HepG2 (cell line): ENCODE measurements around the gene SMTNL2. TPM values are rescaled to one million over a fixed set of nuclear protein-coding genes. Genes with fewer than 3 reads are reported as not detected.
A peak's percentile ranks its signal among the peaks of the same experiment; 100 is the strongest.

ENCODE experiments used
- ATAC-seq: fragments of 200-7000 bp; cut with Tn5 transposase; 3 replicates; pipeline ENCODE4 v1.9.1; 2020; ENCODE audit warnings: mild to moderate bottlenecking, moderate library complexity
- BruUV-seq: library from RNA; stranded (reverse); fragments of 400-500 nt; replicated peaks from 2 replicates; lab custom pipeline; 2021; lab: Mats Ljungman, UMichigan
- CTCF ChIA-PET: fragments of 300-600 bp; formaldehyde crosslinking; extraction: SDS; loops from one replicate; lab custom pipeline; 2021; ENCODE audit warnings: low total read pairs, inconsistent platforms, low intra/inter-chr PET ratio; lab: Yijun Ruan, JAX
- POLR2A ChIA-PET: fragments of 350-600 bp; sonication (Branson Sonifier 250); formaldehyde crosslinking; loops from one replicate; lab custom pipeline; 2020; ENCODE audit warnings: antibody characterized with exemption, inconsistent platforms; lab: Yijun Ruan, JAX
- DNase-seq: peaks from one replicate; pipeline ENCODE4 v3.0.0-alpha.2; 2015; ENCODE audit warnings: low spot score
- FAIRE-seq: peaks from 3 replicates; lab custom pipeline; 2011; peaks lifted over from hg19 to GRCh38; lab: Jason Lieb, UNC
- H2AFZ ChIP-seq: one replicate; pipeline ENCODE4 v1.6.1; 2011; ENCODE audit warnings: low read length, inconsistent platforms
- H3K27ac ChIP-seq: fragments of 300-600 bp; 3 replicates; pipeline ENCODE4 v1.8.0; 2011; ENCODE audit warnings: mixed run types, mild to moderate bottlenecking, mixed read lengths, low read length, inconsistent platforms; ENCODE audit not compliant: insufficient read depth; ENCODE audit errors: extremely low read length
- H3K27me3 ChIP-seq, 2 experiments: fragments of 200-600 bp in 1 of 2; 2 replicates in 1 of 2; 3 replicates in 1 of 2; pipeline versions ENCODE4 v1.6.0 to v1.8.0; 2011; ENCODE audit warnings: low read length in 2 of 2, mild to moderate bottlenecking in 2 of 2, moderate library complexity in 2 of 2, inconsistent platforms in 1 of 2; ENCODE audit not compliant: insufficient read depth in 2 of 2, control insufficient read depth in 1 of 2
- H3K36me3 ChIP-seq, 2 experiments: fragments of 200-600 bp in 1 of 2; replicated peaks in 1 of 2; 2 replicates in 1 of 2; 3 replicates in 1 of 2; pipeline versions ENCODE4 v1.5.1 to v1.8.0; 2011; ENCODE audit warnings: low read length in 2 of 2, inconsistent platforms in 1 of 2; ENCODE audit not compliant: insufficient read depth in 2 of 2, control insufficient read depth in 1 of 2
- H3K4me1 ChIP-seq: 2 replicates; pipeline ENCODE4 v1.5.1; 2012; ENCODE audit warnings: low read length, inconsistent platforms; ENCODE audit not compliant: insufficient read depth
- H3K4me2 ChIP-seq: 2 replicates; pipeline ENCODE4 v1.6.0; 2011; ENCODE audit warnings: low read depth, low read length, inconsistent platforms
- H3K4me3 ChIP-seq, 3 experiments: fragments of 200-600 bp in 1 of 3; sonication (generic), shearing (Covaris generic) in 1 of 3; replicated peaks in 1 of 3; 2 replicates each; pipeline ENCODE4 v1.5.1; 2011 to 2016; ENCODE audit warnings: low read length in 3 of 3, inconsistent platforms in 2 of 3, low read depth in 2 of 3, mild to moderate bottlenecking in 2 of 3, control low read depth in 1 of 3, mixed read lengths in 1 of 3; ENCODE audit not compliant: insufficient read depth in 1 of 3
- H3K79me2 ChIP-seq: one replicate; pipeline ENCODE4 v1.6.1; 2011; ENCODE audit warnings: low read length, inconsistent platforms; ENCODE audit not compliant: insufficient read depth
- H3K9ac ChIP-seq: 2 replicates; pipeline ENCODE4 v1.6.0; 2011; ENCODE audit warnings: mild to moderate bottlenecking, low read depth, low read length, inconsistent platforms; ENCODE audit not compliant: insufficient read depth
- H3K9me3 ChIP-seq: 2 replicates; pipeline ENCODE4 v1.5.1; 2012; ENCODE audit warnings: mild to moderate bottlenecking, low read length
- H4K20me1 ChIP-seq: 2 replicates; pipeline ENCODE4 v1.6.0; 2011; ENCODE audit warnings: inconsistent platforms, mild to moderate bottlenecking, low read length, moderate library complexity; ENCODE audit not compliant: insufficient read depth
- CTCF ChIP-seq: sonication (generic); formaldehyde crosslinking; IDR thresholded peaks from 2 replicates; pipeline ENCODE4 v1.5.0; 2020; ENCODE audit warnings: mild to moderate bottlenecking, missing genetic modification reagents, moderate library complexity
- DZIP1 ChIP-seq: sonication (generic); formaldehyde crosslinking; IDR thresholded peaks from 2 replicates; pipeline ENCODE4 v1.5.0; 2020; ENCODE audit warnings: mild to moderate bottlenecking, missing genetic modification reagents
- HOXA5 ChIP-seq: sonication (generic); formaldehyde crosslinking; IDR thresholded peaks from 2 replicates; pipeline ENCODE4 v1.4.0; 2020; ENCODE audit warnings: missing genetic modification reagents
- RERE ChIP-seq: IDR thresholded peaks from 2 replicates; pipeline ENCODE4 v1.6.1; 2016; ENCODE audit warnings: low read depth, missing genetic modification reagents, missing compliant biosample characterization
- SP5 ChIP-seq: IDR thresholded peaks from 2 replicates; pipeline ENCODE4 v1.6.1; 2016; ENCODE audit warnings: low read depth, borderline replicate concordance
- ZMAT3 ChIP-seq: sonication (generic); formaldehyde crosslinking; conservative IDR thresholded peaks from 2 replicates; pipeline ENCODE4 v1.7.0; 2021; ENCODE audit warnings: missing genetic modification reagents
- ZNF512 ChIP-seq: sonication (generic); formaldehyde crosslinking; IDR thresholded peaks from 2 replicates; pipeline ENCODE4 v1.4.0; 2020; ENCODE audit warnings: mild to moderate bottlenecking, missing genetic modification reagents
- ZSCAN12 ChIP-seq: sonication (generic); formaldehyde crosslinking; IDR thresholded peaks from 2 replicates; pipeline ENCODE4 v1.9.0; 2021; ENCODE audit warnings: mild to moderate bottlenecking, missing genetic modification reagents
- WGBS: methylation state at CpG from one replicate; pipeline ENCODE4 v1.1.6; 2017; ENCODE audit warnings: low lambda C conversion rate; 5-methylcytosine and 5-hydroxymethylcytosine counted together
- in situ Hi-C: cut with HindIII; loops from 2 replicates; pipeline ENCODE4 v1.10.0; 2017; ENCODE audit warnings: low pct_unique_long_range_greater_than_20kb; ENCODE audit not compliant: extremely low pct_ligation_motif_present
- intact Hi-C: fragments of 100-400 bp; cut with micrococcal nuclease; formaldehyde crosslinking; loops from one replicate; pipeline ENCODE4 v1.10.0; 2022; ENCODE audit not compliant: unreplicated experiment
- polyA plus RNA-seq, 8 experiments: library from polyadenylated mRNA; depleted of rRNA in 3 of 8; stranded (reverse) in 7 of 8; unstranded in 1 of 8; fragments of >200 nt; fragmentation: Illumina TruSeq in 4 of 8; extraction: Trizol in 4 of 8; gene quantifications; 2 replicates each; pipeline versions ENCODE4 v1.2.1 to v1.2.3, GENCODE V29; 2011 to 2016; ENCODE audit warnings: low read depth in 4 of 8, missing spikeins in 1 of 8, mixed read lengths in 1 of 8; ENCODE audit not compliant: insufficient read depth in 1 of 8
- total RNA-seq, 5 experiments: library from RNA; depleted of rRNA; stranded (reverse); fragments of >200 nt; fragmentation: Illumina TruSeq; extraction: Trizol; gene quantifications; 2 replicates each; pipeline ENCODE4 v1.2.3, GENCODE V29; 2016; ENCODE audit warnings: low read depth in 1 of 5

SMTNL2 gene
- total and polyA plus RNA-seq, 2 of the 13 experiments (the other 11 are each of a cell fraction or from before 2014, with no cell fraction given): 0.41 to 5.1 TPM

- ChIA-PET POLR2A (no interaction called here), CTCF (no interaction called here)
- no peak overlapping the region for H3K9ac ChIP-seq
- H3K4me1 ChIP-seq: peaks cover 11% of the 10 kb centered on the region
- H3K9me3 ChIP-seq: no peaks in the 10 kb centered on the region
- H2AFZ ChIP-seq: no peak overlapping the region
- BruUV-seq: no TSS peak
- no peak overlapping the region for H3K4me2 ChIP-seq
- no peaks in the 10 kb centered on the region for H3K36me3 ChIP-seq
- DNase-seq (no peak), ATAC-seq (peak; percentile 13; the same call in 2 of the 3 replicates), FAIRE-seq (no peak)
- no peaks in the 10 kb centered on the region for H3K79me2 ChIP-seq
- in situ Hi-C loops (no loop called here), intact Hi-C loops (no loop called here)
- H3K4me3 ChIP-seq: no peak overlapping the region
- WGBS: 48% methylated on average over 4 of the region's 14 CpGs
- no peaks in the 10 kb centered on the region for H4K20me1 ChIP-seq
- peaks cover 0 to 2% of the 10 kb centered on the region in 2 experiments; a peak in 1 of 5 replicates for H3K27me3 ChIP-seq
- no peak overlapping the region for H3K27ac ChIP-seq
- no peak for TF ChIP-seq HOXA5 (CRISPR knock-in tag)
- TF ChIP-seq ZSCAN12 (CRISPR knock-in tag): no peak
- TF ChIP-seq ZMAT3: no peak
- TF ChIP-seq DZIP1 (CRISPR knock-in tag): no peak
- TF ChIP-seq CTCF (CRISPR knock-in tag): 0 out of 2 replicates have a peak, but pooled peaks have one; percentile 18
- TF ChIP-seq RERE (CRISPR knock-in tag): no peak
- no peak for TF ChIP-seq SP5 (CRISPR knock-in tag)
- TF ChIP-seq ZNF512 (CRISPR knock-in tag): no peak
These were observed 8.7 kb downstream of the SMTNL2 start for GRCh38 chr17:4593021-4593421.
